GM19025 (cell line): ENCODE measurements around the gene HHLA2.

Experiments used
- ATAC-seq: cut with Tn5 transposase; IDR thresholded peaks from one replicate; pipeline ENCODE4 v1.9.1; 2021; ENCODE audit warnings: mild to moderate bottlenecking, low read depth, moderate library complexity; ENCODE audit not compliant: unreplicated experiment

Gene HHLA2

GRCh38 chr3:108388136-108389132, 92.1 kb downstream of the HHLA2 start:
- peak; percentile 63 for ATAC-seq

GRCh38 chr3:108389372-108389771, 93.0 kb downstream of the HHLA2 start:
- ATAC-seq = no peak

- no peak for ATAC-seq
Observed at GRCh38 chr3:108391917-108392593, 95.7 kb downstream of the HHLA2 start.

GRCh38 chr3:108393128-108393900, 97.0 kb downstream of the HHLA2 start:
- no peak for ATAC-seq

GRCh38 chr3:108394016-108394415, 97.7 kb downstream of the HHLA2 start:
- no peak for ATAC-seq

GRCh38 chr3:108394563-108394962, 98.2 kb downstream of the HHLA2 start:
- ATAC-seq = no peak

GRCh38 chr3:108396336-108396735, 100.0 kb downstream of the HHLA2 start:
- no peak for ATAC-seq

GRCh38 chr3:108398510-108398909, 102.2 kb downstream of the HHLA2 start:
- no peak for ATAC-seq

- ATAC-seq = no peak
Observed at GRCh38 chr3:108401836-108402235, 105.5 kb downstream of the HHLA2 start.

GRCh38 chr3:108403198-108403597, 106.8 kb downstream of the HHLA2 start:
- no peak for ATAC-seq

GRCh38 chr3:108403686-108404345, 107.5 kb downstream of the HHLA2 start:
- ATAC-seq = no peak

- ATAC-seq = no peak
Observed at GRCh38 chr3:108404368-108404767, 108.0 kb downstream of the HHLA2 start.

GRCh38 chr3:108406063-108406660, 109.8 kb downstream of the HHLA2 start:
- ATAC-seq = no peak

GRCh38 chr3:108406661-108407206, 110.4 kb downstream of the HHLA2 start:
- no peak for ATAC-seq

- no peak for ATAC-seq
Observed at GRCh38 chr3:108407886-108408285, 111.5 kb downstream of the HHLA2 start.

- ATAC-seq = no peak
Observed at GRCh38 chr3:108408883-108409799, 112.8 kb downstream of the HHLA2 start.

- no peak for ATAC-seq
Observed at GRCh38 chr3:108409800-108410178, 113.4 kb downstream of the HHLA2 start.

- no peak for ATAC-seq
Observed at GRCh38 chr3:108410531-108410984, 114.2 kb downstream of the HHLA2 start.
